Effector CD8-positive, alpha-beta T cell (primary cell): ENCODE results near the gene FKBP1A.

ENCODE experiments used
- DNase-seq: peaks from one replicate; lab custom pipeline; 2025; lab: John Stamatoyannopoulos, UW

FKBP1A gene

DNA sequence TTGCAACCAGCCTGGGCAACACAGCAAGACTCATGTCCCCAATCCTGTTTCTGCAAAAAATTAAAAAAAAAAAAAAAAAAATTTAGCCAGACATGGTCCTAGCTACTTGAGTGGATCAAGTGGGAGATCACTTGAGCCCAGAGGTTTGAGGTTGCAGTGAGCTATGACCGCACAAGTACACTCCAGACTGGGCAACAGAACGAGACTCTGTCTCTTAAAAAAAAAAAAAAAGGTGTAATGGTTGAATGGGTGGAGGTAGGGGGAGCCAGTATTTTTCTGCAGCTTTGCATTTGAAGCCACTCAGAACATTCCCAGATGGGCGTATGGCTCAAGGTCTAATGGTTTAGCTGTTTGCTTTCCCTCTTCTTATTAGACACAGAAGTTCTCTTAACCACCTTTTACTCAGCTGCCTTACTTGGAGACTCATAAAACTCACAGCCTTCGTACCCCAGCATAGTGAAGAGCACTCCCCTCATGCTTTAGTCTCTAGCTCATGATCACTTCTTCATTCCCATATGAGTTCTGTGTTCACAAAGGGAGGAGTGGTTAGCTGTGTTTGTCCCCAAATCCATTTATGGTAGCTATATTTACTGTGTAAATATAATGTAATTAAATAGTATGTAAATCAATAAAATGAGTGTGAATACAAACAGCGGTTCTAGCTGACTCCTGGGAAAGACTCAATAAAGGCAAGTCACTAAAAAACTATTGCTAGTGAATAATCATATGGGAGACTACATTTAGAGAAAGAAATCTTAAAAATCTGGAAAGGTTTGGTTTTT, 9.0 kb downstream of the FKBP1A start:
- no peak for DNase-seq

DNA sequence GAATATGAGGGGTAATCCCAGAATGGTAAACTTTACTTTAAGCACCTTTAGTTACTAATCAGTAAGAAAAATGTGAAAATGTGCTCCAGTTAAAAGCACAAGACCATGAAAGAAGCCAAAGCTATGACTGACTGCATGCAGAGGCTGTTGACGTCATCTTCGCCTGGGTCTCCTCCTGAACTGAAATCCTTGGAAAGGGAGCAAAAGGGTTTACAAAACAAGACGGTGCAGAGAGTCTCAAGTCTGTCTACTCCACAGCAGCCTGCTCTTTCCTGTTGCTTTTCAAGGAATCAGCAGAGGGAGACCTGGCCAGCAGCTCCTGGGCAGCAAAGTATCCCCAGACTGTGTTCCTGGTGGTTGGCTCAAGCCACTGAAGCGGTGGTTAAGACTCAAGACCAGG, 10.2 kb downstream of the FKBP1A start:
- DNase-seq = no peak

DNA sequence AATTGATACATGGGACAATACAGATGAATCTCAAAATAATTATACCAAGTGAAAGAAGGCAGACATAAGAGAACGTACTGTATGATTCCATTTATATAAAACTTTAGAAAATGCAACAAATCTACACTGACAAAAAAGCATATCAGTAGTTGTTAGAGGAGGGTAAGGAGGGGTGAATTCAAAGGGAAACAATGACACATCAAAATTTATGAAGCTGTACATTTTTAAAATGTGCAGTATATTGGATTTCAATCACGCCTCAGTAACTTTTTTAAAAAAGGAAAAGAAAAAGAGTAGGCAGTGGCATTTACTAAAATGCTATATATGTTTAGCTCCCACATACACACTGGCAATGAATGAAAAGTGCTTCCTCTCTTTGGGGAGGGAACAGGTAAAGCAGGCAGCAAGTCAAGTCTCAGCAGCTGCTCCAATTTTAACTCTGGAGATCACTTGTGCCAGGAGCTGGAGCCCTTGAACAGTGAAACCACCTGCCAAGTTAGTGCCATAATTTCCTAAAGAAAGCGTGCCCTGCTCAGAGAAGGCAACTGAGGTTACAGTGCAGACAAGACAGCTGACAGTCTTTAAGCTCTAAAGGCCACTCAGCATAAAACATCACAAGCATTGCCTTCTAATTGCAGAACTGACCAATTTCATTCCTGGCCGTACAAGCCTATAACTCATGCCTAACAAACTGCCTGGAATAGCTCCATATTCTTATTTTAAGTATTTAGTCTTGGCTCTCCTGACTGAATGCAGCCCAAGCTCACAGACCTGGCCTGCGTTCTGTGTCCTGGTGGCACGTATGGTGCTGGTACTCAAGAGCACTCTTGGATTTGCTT, 10.9 kb downstream of the FKBP1A start:
- DNase-seq = no peak

DNA sequence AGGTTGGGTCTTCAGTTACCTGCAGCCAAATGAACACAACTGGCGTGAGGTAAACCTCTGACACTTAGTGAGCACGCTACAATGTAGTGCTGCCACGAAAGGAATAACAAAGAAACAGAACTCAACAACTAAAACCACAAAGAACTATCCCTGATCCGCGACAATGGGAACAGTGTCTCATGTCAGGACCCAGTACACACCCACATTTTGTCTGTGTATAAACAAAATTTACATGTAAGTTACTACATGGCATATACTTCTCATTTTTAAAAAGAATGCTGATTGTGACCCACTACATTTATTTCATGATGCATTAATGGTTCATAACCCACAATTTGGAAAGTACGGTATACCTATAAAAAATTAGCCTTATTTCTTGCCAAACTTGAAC, 14.1 kb downstream of the FKBP1A start:
- DNase-seq = no peak

DNA sequence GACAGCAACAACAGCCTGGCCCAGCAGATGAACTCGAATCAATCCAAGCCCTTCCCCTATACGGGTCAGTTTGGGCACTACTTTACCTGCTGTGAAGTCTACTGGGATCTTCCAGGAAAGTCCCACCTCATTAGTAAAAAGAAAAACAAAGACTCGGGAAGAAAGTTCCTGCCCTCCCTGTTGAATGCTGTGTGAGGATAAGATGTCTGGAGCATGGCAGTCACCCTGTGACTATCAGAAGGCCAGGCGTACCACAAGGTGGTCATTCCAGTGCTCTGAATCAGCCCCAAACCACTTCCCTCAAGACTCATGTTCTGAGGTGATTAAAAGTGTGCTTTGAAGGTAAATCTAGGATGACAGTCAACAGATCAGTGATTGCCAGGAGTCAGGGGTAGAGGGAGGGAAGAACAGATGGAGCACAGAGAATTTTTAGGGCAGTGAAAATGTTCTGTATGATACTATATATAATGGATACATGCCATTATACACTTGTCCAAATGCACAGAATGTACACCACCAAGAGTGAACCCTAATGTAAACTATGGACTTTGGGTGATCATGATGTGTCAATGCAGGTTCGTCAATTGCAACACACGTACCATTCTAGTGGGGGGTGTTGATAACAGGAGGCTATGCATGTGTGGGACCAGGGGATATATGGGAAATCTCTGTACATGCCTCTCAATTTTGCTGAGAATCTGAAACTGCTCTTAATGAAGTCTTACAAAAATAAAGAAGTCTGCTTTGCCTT, 14.7 kb downstream of the FKBP1A start:
- no peak for DNase-seq

DNA sequence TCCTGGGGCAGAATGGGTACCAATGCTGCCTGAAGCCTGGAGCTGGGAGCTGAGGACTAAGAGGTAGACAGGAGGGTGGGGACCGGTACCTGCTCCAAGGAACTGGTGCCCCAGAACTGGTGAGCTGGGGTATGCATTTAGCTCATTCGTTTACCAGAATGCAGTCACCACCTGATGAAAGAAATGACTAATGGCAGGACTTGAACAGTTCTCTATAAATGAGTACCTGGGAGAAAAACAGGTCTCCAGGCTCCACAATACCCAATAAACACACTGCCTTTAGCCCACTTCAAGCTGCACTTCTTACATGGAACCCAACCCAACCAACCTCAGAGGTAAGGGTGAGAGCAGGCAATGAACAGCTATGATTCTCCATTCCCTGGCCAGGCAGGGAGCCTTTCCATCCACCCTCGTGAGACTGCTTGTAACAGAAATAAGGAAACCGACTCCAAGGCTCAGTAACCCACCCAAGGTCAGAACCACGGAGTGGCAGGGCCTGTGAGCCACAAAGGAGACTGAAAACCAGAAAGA, 15.4 kb downstream of the FKBP1A start:
- no peak for DNase-seq

DNA sequence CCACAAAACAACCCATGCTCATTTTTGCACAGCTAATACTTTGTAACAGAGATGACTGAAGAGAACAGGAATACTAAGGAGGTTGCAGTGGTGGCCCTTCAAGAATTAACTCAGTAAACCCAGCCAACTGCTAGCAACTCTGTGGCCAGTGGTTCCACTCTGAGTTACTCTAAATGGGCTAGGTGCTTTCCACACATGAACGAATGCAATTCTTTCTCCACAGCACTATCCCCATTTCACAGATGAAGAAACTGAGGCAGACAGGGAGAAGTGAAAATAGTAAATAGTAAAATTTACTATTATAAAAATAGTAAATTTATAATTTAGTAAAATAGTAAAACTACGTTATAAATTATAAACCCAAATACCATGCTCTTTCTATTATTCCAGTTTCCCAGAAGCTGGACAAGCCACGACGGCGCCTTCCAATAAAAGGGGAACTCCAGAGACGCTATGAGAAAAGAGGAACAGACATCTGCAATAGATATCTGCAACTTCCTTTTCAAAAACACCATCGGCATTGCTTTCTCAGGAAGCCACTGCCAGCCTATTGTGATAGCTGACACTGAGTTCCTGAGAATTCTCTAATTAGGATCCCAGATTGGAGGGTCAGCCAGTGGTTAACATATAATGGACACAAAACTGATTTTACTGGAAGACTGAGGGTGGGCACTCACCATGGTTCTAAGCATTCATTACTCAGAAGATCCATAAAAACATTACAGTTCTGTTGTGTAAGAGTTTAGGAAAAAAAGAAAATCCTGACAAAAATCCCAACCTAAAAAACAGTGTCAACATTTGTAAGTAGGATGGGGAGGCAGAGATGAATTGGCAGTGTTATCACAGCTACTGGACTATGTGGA, 16.2 kb downstream of the FKBP1A start:
- DNase-seq = no peak

DNA sequence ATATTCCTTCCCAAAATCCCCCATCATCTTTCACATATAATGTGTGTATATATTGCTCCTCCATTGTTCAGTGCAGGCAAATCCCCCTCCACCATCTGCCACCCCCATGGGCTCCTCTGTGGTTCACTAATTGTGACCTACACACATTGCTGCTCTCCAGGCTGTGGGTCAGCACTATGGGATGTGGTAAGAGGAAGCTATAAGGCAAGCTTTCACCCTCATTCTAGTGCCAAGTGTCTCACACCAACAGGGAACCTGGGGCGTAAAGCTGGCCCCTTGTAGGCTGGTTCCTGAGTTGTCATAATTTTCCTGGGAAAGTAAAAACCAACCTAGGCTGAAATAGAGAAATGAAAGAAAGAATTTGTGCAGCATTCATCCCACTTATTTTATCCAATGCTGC, 16.8 kb downstream of the FKBP1A start:
- no peak for DNase-seq

DNA sequence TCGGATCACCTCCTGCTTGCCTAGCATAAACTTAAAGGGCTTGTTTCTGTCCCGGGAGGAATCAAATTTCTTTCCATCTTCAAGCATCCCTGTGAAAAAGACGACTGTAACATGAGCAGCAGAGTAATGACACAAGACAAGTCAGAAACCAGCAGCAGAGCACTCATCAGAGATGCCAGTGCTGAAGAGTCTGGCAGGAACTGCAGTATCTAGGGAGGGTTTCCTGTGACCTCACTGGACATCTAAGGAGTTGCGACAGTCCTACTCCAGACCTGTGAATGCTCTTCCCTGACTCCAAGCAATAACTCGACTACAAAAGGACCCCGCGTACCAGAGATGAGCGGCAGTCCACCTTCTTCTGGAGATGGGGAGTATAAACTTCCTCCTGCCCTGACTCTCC, 17.3 kb downstream of the FKBP1A start:
- DNase-seq = no peak

DNA sequence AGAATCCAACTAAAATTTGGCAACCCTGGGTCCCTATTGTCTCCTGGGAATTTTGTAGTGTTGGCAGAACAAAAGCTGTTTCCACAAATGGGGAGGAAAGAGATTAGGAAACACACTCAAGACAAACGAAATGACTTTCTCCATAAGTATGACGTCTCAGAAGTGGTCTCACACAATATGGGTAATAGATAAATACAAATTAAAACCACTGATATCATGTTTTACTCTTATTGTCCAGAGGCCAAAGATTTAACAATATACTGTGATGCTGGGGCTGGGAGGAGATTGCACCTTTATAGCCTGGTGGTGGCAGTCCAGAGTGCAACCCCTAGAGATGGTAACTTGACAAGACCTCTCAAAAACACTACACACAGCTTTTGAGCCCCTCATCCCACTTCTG, 18.6 kb downstream of the FKBP1A start:
- DNase-seq = no peak

DNA sequence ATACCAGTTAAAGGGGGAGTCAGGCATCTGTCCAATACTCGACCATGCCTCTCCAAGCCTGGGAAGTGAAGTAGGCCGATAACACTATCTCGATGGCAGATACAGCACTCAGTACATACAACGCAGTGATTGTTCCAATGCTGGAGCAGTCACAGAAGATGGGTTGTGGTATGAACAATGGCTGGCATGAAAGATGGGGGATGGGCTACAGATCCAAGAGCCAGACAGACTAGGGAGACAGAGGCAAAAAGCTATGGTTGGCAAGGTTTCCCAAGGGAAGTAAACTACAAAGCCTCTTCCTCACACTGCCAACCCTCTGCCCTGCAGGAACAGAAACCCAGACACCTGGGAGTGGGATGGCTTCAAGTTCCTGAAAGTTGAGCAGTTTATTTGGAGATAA, 19.2 kb downstream of the FKBP1A start:
- no peak for DNase-seq

DNA sequence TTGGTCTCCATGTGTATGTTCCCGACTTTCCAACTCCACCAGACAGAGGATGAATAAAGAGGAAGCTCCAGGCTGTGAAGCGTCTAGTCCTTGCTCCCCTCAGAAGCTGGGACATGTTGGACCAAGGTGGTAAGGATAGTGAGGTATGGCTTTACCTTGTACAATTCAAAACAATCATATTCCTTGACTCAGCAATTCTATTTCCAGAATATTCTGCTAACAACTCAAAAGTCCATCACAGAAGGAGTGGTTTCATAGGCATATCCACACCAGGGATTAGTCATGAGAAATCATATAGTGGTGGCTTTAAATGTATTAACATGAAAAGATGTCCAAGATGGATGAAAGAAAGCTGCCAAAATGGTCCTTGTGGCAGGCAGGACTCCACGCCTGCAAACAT, 19.8 kb downstream of the FKBP1A start:
- no peak for DNase-seq

DNA sequence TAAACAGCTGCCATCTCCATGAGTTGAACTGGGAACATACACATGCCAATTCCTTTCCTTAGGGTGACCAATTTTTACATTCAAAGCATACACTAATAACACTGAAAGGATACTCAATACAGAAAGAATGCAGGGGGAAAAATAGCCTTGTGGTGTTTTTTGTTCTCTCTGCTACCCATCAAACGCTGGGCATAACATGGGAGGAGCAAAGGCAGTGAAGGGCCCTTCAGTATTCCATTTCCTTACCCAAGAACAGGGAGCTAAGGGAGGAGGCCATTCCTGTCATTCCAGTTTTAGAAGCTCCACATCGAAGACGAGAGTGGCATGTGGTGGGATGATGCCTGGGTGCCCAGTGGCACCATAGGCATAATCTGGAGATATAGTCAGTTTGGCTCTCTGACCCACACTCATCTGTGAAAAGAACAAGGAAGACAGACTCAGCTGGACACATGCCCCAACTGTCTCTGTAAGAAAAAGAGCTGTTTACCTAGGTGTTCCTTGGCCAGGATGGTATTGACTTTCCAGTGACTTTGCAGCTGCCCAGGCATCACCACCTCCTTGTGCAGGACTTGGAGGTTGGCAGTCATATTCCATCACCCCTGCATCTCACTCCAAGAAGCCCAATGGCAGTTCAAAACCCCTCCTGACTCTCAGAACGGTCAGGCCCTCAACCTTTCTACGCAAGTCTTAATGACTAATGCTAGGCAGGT, 20.9 kb downstream of the FKBP1A start:
- DNase-seq = no peak

DNA sequence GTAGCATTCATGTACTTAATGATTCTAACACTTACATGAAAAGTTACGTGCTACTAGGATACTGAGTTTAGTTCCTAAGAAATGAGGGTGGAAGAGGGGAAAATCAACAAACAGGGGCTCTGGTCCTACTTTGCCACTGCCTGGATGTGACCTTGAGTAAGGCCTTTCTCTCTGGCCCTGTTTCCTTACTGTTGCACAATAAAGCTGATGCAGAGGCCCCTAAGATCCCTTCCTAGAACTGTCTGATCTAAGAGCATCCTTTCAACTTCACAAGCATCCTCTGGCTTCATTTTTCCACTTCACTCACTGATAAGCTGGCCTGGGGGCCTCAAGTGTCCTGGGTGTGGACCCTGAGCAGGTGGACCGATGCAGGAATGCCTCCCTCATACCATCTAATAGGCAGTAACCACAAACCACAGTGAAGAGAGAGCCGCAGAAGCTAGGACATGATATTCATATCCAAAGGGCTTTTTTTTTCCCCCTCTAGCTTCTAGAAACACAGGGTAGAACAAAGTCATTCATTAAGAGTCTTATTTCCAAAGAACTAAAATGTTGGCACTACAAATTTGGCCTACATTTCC, 21.6 kb downstream of the FKBP1A start:
- DNase-seq = no peak

DNA sequence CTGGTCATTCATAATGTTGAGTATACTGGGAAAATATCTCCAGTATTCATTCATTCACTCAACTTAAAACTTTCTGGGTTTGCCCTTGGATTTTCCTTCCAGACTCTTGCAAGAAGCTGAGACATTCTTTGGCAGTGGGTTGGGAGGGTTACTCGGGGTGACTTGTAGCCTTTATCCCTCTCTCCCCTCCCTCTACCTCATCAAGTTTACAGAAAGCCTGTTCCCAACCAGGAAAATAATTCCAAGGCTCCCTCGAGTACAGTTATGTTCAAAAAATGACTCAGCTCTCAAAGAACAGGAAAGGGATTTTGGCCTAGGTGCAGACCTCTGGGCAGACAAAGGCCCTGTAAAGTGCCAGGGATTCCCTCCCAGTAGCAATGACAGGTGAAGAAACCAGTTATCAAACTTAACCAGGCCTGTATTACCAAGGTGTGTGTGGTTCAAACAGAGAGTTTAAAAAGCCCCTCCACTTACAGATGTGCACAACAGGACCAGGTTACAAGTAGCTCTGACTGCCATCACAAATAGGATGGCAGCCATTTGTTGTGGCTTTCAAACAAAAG, 22.2 kb downstream of the FKBP1A start:
- no peak for DNase-seq

DNA sequence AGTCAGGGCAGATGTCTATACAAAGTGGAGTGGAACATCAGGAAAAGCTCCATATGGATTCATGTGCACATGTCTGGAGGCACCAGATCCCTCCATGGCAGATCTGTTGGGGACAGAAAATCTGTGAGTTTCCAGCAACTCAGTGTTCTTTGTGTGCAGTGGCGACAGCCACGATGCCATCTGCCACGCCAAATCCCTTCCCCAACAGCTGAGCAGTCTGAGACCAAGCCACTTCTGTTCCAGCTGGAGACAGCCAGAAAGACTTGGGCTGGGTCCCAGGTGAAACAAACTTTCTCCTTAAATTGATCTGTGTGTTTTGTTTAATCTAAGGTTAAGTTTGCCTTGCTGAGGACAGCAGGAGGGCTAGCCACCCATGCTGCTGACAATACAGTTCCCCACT, 22.9 kb downstream of the FKBP1A start:
- no peak for DNase-seq

DNA sequence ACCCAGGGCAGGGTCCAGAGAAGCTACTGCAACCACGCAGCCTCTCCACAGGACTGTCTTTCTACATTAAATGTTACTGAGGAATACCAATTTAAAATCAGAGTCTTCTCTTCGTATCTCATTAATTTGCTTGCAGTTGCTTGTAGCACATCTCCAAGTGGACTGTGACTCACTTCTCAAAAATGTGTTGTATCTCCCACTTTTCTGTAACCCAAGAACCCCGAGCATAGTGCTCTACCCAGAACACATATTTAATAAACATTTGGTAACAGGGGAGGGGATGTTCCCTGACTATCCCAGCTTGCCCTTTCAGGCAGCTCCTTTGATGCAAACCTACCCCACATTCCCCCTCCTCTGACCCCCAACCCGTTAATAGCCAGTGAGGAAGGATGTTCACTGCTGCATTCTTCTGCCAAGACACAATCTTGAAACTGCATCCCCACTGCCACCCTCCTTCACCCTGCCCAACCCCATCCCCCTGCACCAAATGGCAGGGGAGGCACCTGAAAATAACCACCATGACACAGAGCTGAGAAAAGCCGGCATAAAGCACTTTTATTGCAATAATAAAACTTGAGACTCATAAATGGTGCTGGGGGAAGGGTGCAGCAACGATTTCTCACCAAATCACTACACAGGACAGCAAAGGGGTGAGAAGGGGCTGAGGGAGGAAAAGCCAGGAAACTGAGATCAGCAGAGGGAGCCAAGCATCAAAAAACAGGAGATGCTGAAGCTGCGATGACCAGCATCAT, 24.2 kb downstream of the FKBP1A start:
- no peak for DNase-seq

DNA sequence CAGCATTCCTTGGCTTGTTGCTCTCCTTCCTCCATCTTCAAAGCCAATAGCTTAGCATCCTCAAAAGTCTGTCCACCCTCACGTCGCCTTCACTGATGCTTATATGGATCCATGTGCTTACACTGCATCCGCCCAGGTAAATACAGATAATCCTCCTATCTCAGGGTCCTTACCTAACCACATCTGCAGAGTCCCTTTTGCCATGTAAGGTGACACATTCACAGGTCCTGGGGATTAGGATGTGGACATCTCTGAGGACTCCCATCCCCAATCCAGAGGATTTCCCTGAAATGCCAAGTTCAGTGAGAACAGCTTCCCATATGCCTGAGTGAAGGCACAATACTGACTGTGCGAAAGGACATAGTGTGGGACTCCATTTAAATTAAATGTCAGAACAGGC, 25.4 kb downstream of the FKBP1A start:
- DNase-seq = no peak

DNA sequence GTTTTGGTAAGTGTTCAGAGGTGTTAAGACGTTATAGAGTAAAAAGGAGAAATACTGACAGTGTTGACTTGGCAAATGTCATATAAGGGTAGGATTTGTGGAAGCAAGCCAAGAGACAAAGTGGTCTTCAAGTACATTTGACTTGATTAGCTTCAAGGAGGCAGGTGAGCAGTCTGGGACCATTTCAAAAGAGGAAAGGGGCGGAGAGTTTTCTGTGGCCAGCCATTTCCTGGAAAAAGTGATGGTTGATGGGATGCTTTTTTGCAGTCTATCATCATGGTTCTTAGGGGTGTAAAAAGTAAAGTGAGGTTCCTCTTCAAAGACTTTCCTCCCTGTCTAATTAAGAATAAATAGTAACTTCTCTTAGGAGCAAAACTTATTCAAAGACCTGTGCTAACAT, 28.7 kb downstream of the FKBP1A start:
- no peak for DNase-seq
